ACHN (cell line): ENCODE results near the gene SNTG2.

Experiments used
- DNase-seq: peaks from one replicate; pipeline ENCODE4 v3.0.0-alpha.2; 2015
- in situ Hi-C: cut with HindIII; loops from 2 replicates; pipeline ENCODE4 v1.10.0; 2017; ENCODE audit warnings: low sequenced_read_pairs, low pct_ligation_motif_present, low pct_unique_long_range_greater_than_20kb

SNTG2 gene

DNA sequence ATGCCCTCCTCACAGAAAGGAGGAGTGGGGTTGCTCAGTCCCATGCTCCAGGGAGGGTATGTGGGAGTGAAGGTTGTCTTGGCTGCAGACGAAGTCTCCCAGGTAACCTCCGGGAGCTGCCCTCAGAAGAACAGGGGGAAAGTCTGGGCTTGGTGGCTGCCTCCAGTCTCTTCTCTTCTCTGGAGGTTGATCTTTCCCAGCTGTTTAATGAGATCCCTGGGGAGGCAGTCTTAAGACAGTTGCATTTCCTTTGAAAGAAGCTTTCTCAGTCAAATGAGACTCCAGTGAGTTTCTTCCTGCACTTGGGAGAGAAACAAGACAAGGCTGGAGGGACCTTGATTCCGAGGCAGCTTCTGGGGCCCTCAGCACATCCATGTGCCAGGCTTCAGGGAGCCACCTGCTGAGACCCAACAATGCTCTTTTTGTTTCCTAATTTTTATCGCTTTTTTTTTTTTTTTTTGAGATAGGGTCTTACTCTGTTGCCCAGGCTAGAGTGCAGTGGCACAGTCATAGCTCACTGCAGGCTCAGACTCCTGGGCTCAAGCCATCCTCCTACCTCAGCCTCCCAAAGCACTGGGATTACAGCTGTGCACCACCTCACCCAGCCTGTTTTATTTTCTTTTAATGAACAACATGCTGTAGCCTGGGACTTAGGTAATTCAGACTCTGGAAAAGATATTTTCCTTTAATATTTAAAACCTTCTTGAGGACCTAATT, 390.9 kb downstream of the SNTG2 start:
- no peak for DNase-seq
- in situ Hi-C loops: no loop called here

DNA sequence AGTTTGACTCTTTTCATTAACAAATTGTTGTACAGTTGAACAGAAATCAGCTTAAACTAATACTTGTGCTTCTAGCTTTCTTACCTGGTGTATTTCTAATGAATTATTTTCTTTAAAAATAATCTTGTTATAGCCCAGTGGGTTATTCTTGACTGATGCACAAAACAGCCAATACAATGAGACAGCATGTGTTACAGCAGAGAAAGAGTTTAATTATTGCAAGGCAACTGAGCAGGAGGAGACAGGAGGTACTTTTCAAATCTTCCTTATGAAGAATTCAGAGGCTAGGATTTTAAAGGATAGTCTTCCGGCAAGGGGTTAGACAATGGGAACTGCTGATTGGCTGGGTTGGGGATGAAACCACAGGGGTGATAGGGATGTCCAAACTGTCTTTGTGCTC, 398.1 kb downstream of the SNTG2 start:
- in situ Hi-C loops: no loop called here
- no peak for DNase-seq

DNA sequence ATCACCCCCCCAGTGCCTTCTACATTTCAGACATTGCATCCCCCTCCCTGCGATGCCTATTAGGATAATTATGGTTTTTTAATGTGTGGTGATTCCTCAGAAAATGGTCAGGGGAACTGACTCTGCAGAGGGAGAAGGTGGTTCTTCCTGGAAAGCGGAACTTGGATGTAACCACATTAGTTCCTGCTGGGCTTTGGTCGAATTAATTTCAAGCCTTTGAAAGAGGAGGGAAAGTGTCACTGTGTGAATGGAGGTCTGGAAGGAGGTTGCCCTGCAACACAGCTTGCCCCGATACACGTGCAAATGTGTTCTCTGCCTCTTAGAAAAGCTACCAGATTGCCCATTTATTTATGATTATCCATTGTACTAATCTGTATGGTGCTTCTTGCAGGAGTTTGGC, 399.5 kb downstream of the SNTG2 start:
- DNase-seq: no peak
- in situ Hi-C loops: no loop called here

DNA sequence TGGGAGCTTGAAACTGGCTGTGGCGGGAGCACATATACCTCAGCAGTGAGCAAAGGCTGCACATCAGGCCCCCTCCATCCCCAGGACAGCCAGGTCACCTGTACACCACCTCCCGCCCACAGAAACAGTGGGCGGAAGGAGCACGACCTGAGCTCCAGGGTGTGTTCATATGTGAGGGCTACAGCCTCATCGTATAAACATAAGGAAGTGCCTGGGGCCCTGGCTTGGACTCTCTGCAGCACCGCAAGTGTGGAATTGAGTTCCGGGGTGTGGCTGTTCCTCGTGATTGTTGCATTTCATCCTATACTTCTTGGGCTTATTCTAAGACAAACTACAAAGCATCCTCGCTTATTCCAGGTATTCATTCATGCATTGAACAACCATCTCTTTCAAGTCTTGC, 402.5 kb downstream of the SNTG2 start:
- DNase-seq: no peak
- in situ Hi-C loops: no loop called here

DNA sequence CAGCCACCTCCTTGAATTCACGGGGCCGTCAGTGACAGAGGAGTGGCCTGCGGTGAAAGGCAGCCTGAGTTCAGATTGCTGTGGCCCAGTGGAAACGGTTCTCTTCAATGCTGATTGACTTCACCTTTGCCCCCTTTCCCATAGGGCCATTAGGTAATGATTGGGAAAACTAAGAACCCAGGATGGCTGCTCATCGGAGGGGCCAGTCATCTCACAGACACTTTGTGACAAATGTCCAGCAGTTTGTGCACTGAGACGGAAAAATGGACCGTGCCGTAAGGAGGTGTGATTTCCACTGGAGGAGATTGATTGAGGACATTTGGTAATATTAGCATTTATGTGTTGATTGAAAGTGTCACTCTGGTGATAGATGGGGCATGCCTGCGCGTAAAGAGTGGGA, 402.9 kb downstream of the SNTG2 start:
- no peak for DNase-seq
- in situ Hi-C loops: no loop called here

DNA sequence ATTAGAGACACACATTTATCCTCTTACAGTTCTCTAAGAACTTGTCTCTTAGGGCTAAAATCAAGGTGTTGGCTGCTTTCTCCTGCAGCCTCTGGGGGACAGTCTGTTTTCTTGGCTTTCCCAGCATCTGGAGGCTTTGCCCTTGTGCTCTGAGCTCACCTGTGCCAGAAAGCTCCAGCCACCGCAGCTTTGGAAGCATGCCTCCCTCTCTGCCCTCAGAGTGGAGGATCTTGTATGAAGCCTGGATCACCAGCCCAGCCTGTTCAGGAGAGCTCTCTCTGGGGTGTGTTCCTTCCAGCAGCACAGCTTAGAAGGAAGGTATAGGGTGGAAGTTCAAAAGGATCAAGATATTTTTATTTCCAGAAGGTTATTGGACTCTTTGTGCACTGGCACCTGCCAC, 409.5 kb downstream of the SNTG2 start:
- DNase-seq: no peak
- in situ Hi-C loops: no loop called here

DNA sequence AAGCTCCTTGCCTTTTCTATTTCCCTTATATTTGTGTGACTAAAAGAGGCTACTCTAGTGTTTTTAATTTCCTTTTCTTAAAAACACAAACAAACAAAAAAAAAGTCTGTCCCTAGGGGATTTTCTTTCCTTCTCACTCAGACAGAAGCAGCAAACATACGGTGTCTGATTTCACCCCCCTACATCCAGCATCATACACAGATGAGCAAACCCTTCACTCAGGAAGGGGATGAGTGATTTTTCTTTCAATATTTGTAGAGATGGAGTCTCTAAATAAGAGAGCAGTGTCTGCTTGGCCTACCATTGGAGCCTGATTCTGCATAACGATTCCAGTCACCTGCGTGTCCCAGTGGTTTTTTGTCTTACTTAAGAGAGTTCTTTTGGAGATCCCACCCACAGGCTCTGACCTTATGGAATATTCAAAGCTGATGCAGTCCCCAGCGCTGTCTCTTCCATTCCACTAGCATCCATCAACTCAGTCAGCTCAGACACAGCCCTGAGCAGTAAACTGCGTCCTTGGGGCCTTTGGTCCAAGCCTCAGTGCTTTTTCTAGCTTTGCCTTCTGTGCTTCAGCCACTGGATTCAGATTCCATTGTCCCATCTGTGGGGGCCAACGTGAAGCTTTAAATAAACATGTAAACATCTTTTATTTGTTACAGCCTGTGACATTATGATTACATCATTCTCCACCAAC, 410.1 kb downstream of the SNTG2 start:
- in situ Hi-C loops: no loop called here
- DNase-seq: no peak

DNA sequence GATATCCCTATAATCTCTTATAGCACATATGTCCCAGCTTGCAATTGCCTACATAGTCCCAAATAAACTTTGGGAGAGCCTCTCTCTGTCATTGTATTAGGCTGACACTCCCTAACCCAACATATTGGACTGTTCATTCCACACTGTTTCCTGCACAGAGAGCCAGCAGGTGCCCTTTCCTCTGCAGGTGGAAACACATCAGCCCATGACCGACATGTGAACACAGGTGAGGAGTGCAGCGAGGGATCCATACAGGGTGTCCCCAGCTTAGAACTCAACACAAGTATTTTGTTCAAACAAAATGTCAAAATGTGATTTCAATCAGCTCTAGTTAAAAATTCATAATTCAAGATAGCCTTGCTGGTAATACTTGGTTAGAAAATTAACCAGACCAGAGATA, 412.7 kb downstream of the SNTG2 start:
- no peak for DNase-seq
- in situ Hi-C loops: no loop called here

DNA sequence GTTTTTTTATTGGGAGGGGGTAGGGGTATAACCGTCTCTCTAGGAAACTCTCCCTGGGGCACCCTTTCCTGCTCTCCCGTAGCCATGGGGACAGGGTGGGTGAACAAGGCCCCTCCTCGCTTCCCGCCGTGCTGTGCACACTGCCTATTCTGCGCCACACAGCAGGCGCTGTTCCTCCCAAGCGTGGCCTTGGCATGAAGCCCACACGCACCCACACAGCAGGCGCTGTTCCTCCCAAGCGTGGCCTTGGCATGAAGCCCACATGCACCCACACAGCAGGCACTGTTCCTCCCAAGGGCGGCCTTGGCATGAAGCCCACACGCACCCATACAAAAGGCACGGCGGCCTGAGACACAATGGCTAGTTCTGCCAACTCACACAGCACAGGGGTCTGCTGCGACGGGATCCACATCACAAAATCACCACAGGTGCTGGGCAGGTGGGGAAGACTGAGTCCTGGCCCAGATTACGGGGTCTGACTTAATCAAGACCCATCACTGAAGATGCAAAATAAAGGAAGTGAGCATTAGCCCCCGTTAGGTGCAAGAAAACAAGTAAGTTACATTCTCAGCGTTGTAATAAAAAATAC, 416.0 kb downstream of the SNTG2 start:
- in situ Hi-C loops: no loop called here
- DNase-seq: no peak

DNA sequence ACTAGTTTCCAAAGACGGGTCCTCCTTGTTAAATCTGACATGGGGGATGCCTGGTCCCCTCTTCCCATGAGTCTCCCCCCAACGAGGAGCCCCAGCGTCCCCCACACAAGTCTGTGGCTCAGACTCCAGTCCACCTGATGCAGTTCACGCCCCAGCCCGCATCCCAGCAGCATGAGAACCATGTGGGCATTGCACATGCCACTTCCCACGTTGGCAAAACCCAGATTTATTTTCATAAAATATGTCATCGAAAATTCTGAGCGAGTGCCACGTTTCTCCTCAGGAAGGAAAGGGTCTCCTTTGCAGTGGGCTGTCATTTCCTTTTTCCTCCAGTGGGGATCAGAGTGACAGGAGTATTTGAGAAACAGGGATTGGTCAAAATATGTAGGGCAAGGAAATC, 417.0 kb downstream of the SNTG2 start:
- DNase-seq: no peak
- in situ Hi-C loops: no loop called here

DNA sequence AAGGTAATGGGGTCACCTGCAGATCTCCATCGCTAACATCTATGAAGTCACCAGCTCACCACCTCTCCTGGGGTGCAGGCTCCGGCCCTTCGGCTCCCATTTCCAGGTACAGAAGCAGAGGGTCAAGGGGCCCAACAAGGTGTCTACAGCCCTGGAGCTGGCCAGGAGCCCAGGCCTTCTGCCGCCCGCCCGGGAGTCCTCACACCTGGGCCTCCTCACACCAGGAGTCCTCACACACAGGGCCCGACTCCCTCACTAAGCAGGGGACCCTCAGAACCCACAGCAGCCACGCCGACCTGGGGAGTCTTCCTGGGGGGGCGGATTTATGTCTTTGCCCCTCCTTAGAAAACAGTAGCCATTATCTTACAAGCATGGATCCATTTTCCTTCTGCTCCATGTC, 419.3 kb downstream of the SNTG2 start:
- in situ Hi-C loops: no loop called here
- DNase-seq: no peak

DNA sequence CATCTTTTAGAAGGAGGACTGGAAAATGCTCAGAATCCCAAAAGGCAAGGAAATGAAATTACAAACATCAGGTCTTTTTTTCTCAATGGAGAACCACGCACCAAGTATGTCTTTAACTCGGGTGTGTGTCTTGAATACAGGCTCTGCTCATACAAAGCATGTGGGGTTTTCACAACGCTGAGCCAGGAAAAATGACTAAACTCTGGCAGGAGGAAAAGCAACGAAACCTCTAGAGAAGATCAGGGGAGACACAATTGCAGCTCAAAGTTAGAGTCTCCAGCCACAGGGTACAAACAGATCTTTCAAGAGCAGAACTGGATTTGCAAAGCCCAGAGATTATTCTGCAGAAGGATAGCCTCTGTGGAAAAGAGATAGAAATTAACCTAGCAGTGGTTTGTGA, 419.8 kb downstream of the SNTG2 start:
- no peak for DNase-seq
- in situ Hi-C loops: no loop called here

DNA sequence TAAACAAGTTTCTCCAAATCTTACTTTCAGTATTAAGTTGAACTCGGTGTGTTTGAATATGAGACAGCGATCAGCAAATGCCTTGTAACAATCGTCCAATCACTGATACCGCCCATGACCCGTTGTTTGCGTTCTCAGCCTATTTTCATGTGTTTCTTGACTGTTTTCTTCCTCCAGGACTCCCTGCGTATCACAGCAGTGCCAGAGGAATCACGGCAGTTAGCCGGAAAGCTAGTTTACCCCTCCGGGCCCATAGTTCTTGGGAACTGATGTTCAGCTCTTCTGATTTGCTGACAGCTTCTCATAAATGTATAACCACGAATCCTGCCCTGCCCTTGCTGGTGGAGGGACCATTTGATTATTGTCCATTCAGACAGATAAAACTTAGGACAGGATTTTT, 420.4 kb downstream of the SNTG2 start:
- DNase-seq: no peak
- in situ Hi-C loops: no loop called here

DNA sequence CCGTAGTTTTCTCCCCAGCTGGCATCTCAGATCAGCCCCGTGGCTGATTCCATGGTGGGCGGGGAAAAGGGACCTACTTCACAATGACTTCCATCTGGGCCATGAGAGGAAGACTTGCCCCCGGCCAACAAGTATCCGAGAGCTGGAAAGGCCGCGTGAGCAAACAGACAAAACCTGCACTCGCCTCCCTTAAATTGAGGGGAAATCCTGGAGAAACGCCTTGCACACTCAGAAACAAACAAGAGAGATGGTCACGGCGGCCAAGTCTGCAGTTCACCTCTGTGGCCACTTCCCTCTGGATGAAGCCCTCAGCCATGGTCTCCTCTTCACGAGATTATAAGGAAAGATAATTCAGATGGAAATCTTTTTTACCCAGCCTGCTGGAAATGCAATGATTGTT, 423.2 kb downstream of the SNTG2 start:
- in situ Hi-C loops: no loop called here
- DNase-seq: no peak

DNA sequence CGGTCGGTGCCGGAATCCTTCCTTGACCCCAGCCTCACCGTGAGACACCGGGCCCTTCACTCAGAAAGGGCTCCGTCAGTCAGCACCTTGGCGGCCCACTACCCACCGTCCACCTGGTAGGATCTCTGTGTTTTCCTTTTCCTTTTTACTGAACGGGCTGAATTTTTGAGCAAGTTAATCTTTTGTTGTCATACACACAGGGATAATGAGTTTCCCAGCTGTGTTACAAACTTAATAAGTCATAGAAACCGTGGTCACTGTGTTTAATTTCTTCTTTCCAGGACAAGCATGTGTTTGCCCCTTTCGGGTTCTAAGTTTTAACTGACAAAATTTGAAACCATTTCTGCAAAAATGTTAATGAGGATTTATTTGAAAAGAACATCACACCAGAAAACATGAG, 423.6 kb downstream of the SNTG2 start:
- DNase-seq: no peak
- in situ Hi-C loops: no loop called here

DNA sequence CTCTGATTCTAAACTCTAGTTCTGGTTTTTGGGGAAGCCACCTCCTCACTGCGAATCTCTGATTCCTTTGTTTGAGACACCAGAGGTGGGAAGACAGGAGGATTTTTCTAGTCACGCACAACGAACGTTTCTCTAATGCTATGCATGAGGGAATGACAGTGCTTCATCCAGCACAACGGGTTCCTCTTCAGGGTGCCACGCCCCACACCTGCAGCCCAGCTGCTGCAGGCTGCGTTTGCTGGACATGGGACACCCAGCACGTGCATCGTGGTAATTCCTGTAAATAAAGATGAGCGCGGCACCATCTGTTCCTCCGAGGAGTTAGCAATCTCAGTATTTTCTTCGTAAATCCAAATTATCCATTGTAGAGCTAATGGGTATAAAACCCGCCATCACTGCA, 425.1 kb downstream of the SNTG2 start:
- DNase-seq: no peak
- in situ Hi-C loops: no loop called here

DNA sequence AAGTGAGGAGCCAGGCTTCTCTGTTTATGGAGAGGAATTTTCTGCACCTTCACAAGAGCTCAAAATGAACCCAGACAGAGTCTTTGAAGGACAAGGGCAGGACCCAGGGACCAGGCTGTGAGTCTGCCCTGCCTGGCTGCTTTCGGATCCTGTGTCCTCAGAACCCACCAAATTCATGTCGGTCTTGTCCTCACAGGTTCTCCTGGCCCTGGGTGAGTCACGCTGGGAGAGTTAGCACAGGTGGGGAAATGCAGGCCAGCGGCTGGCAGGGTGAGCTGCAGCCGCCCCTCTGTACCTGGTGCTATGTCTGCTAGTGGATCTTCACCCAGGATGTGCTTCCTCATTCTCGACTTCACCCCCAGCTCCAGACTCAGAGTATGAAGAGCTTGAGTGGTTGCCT, 426.8 kb downstream of the SNTG2 start:
- DNase-seq: no peak
- in situ Hi-C loops: no loop called here

DNA sequence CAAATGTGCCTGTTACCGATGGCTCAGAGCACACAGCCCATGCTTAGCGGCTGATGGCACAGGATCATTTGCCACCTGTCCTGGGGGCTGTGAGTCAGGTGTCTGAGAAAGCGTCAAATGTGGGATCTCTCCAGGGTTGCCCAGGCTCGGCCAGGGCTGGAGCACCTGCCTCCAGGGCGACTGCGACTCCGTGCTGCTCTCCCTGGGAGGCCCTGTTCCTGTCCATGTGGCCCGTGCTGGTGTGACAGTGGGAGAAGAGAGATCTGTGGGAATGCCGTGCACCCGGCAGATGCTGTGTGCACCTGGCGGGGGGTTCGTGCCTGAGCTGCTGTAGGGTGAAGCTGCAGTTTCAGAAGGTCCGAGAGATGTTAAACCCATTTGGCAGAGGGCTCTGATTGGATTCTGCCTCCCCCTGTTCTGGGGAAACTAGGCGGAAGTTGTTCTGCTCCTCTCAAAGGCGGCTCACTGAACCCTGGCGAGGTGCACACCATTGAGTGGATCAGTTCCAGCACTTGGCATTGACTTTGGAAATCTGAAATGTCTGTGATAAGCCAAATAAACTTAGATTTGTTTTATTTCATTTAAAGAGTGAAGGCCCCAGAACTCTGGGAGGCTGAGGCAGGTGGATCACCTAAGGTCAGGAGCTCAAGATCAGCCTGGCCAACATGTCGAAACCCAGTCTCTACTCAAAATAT, 428.0 kb downstream of the SNTG2 start:
- in situ Hi-C loops: no loop called here
- DNase-seq: no peak

DNA sequence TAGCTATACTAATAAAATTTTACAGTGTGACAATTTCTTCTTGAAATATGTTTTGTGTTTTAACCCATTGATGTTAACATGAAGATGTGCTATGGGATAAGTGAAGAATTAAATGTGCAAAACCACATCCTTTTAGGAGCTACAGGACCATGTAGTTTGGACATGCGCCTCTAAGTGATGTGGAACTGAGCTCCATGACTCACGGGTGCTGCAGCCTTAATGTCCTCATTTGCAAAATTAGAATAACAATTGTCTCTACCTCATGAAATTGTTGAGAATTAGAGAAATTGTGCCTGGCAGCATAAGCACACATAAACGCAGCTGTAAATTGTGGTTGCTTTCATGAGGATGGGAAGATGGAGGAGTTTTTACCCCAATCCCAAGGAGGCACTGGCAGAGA, 431.0 kb downstream of the SNTG2 start:
- no peak for DNase-seq
- in situ Hi-C loops: no loop called here
